NCI-H2227 (cell line): ENCODE measurements around the gene PSMD2.
"Not testable (repeated sequence)": the region's sequence is repeated elsewhere in the genome, so short reads cannot be mapped to it uniquely, and the experiment has no call there.

Experiments used
- DNase-seq: peaks from one replicate; lab custom pipeline; 2025; ENCODE audit not compliant: unreplicated experiment; lab: John Stamatoyannopoulos, UW

The PSMD2 gene

DNA sequence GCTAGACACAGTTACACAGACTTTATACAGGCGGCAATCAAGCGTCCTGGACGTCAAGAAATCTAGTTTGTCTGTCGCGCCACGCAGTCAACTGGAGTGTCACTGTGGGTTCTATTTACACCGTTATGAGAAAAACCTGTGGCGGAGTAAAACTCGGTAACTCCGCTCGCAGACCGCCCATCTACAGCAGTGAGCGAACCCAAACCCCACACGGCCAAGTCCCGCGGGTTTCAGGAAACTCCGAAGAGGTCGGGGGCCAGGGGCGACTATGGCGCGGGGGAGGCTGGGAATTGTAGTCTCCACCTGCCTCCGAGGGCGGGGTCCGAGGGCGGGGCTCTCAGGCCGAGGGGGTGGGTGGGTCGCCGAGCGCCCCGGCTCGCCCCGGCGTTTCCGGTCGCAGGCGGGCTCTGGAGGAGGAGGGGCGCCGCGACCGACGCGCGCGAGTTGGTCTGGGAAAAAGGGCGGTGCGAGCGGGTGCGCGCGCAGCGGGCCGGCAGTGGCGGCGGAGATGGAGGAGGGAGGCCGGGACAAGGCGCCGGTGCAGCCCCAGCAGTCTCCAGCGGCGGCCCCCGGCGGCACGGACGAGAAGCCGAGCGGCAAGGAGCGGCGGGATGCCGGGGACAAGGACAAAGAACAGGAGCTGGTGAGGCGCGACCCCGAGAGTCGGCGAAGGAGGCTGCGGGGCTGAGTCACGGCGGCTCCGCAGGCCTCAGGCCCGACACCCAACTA, at the start of gene PSMD2:
Gene PSMD2 (plus strand): TSS at position 483 of the 729 bp plus-strand sequence. CDS start 26 bp downstream, at position 509.
- DNase-seq, result peak; percentile 99

DNA sequence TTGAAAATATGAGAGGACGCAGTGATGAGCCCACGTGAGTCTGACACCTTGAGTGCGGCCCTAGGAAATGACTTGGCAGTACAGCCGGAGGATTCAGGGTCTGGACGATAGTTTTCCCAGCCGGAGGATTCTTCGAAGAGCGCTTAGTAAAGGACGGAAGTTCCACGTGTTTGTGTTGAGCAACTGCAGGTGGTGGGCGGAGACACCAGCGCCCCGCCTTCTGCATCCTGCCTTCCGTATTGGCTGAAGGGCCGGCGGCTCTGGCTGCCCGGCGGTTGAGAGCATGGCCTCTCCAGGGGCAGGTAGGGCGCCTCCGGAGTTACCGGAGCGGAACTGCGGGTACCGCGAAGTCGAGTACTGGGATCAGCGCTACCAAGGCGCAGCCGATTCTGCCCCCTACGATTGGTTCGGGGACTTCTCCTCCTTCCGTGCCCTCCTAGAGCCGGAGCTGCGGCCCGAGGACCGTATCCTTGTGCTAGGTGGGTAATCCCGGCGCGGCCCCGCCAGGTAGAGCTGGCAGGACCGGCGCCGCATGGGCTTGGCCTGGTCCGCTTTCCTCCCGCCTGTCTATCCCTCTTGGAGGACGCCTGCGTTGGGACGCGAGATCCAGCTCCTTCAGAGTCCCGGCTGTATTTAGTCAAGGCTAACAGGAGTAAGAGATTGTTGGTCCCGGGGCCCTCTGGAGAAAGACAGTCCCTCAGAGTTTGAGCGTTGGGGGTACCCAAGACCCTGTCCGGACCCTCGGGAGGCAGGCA, 49.5 kb upstream of the PSMD2 start, which contains the start of gene EEF1AKMT4:
Gene EEF1AKMT4 (plus strand): TSS at position 261 of the 755 bp plus-strand sequence. CDS start 23 bp downstream, at position 284.
- peak; percentile 98 for DNase-seq

DNA sequence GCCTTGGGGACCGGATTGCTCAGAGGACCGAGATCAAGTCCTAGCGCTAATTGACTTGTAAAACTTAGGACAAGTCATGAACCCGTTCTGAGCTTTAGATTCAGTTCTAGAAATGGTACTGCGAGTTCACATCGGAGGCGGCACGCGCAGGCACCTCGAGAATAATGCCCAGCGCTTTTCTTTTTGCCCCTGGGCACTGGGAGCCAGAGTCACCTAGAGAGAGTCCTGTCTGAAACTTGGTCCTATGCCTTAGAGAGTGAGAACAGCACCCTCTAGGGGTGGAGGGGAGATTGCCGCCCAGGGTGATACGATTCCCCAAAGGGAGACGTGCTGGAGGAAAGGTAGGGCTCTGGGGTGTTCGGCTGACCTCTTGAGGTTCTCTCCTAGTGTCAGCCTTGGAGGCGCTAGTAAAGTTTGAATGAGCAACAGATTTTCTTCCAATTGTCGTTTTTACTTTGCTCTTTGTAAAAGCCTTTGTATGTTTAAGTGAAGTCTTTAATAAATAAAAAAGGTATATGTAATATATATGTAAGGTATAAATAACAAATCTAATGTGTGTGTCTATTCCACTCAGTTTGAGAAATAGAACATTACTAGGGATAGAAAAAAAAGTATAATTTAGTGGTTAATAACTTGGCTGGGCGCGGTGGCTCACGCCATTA, 48.7 kb upstream of the PSMD2 start:
- DNase-seq, result peak; percentile 92

DNA sequence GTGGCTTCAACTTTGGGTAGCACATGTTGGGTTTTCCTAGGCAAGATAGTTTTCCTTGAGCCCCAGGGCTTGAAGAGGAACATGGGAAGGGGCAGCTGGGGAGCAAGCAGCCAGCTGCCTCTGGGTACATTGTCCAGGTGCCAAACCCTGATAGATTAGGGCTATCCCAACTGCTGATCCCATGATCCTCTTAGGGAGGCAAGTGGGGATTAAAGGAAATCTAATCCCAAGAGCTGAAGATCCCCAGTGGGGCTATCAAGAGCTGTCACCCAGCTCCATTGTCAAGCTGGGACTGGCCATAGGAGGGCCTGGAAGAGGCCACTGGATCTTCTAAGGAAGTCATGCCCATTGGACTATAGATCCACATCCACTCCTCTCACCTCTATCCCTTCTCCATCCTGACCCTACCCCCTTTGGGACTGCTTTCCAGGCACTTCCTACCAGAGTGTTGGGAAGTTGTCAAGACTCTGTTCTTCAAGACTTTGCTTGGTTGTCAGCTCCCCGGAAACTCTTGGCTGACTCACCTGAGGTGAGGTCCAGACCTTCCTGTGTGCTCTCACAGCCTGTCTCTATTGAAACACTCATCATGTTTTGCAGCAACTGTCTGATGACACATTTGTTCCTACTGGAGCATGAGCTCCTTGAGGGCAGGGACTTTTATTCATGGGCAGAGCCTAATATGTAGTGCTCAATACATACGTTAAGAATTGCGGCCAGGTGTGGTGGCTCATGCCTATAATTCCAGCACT, 43.6 kb upstream of the PSMD2 start:
- no peak for DNase-seq

DNA sequence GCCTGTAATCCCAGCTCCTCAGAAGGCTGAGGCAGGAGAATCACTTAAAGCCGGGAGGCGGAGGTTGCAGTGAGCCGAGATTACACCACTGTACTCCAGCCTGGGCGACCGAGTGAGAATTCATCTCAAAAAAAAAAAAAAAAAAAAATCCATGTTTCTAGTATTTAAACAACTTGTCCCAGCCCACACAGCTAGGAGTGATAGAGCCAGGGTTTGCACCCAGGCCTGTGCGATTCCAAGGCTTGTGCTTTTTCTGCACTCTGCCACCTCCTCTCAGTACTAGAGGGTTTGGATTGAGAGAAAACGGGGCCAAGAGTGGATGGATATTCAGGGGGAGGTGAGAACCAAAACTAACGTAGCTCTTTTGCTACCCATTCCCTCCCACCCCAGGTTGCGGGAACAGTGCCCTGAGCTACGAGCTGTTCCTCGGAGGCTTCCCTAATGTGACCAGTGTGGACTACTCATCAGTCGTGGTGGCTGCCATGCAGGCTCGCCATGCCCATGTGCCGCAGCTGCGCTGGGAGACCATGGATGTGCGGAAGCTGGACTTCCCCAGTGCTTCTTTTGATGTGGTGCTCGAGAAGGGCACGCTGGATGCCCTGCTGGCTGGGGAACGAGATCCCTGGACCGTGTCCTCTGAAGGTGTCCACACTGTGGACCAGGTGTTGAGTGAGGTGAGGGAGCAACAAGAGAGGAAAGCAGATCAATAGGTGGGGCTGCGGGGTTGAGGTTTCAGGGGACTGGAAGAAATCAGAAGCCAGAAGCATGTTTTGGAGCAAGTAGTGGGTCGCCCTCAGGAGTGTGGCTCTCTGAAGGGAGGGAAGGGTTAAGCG, 41.7 kb upstream of the PSMD2 start:
- DNase-seq, result no peak

DNA sequence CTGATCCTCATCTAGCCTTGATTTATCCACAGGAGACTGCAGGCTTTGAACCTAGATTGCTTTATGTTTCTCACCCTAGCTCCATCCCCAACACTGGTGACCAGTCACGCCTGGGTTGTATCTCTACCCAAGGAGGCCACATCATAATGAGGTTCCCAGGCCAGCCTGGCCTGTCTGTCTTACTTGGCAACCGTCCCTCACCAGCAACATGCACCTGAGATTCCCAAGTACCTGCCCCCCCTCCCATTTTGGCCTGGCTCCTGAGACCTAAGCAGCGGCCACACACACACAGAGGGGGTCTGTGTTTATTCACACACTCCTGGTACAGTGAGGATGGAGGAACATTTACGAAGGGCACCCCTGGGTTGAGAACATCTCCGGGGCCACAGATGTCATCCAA, 40.1 kb upstream of the PSMD2 start:
- DNase-seq, result no peak

DNA sequence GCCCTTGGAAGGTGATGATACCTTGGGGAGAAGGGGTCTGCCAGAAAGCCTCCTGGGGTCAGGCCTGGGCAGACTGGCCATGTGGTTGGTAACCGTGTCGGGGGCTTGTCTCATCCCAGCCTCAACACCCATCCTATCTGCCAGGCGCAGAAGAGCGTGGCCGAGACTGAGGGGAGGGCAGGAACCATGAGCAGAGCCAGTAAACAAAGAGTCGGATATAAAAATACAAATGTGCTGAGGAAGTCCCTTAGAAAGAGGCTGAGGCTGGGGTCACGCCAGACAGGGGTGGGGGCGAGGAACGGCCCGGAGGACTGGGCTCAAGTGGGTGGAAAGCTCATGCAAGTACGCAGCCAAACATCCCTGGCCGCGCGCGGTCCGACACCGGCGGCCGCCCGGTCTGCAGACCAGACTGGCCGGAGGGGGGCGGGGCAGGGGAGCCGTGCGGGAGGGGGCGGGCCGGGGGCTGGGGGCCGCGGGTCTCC, 39.6 kb upstream of the PSMD2 start:
- no peak for DNase-seq

DNA sequence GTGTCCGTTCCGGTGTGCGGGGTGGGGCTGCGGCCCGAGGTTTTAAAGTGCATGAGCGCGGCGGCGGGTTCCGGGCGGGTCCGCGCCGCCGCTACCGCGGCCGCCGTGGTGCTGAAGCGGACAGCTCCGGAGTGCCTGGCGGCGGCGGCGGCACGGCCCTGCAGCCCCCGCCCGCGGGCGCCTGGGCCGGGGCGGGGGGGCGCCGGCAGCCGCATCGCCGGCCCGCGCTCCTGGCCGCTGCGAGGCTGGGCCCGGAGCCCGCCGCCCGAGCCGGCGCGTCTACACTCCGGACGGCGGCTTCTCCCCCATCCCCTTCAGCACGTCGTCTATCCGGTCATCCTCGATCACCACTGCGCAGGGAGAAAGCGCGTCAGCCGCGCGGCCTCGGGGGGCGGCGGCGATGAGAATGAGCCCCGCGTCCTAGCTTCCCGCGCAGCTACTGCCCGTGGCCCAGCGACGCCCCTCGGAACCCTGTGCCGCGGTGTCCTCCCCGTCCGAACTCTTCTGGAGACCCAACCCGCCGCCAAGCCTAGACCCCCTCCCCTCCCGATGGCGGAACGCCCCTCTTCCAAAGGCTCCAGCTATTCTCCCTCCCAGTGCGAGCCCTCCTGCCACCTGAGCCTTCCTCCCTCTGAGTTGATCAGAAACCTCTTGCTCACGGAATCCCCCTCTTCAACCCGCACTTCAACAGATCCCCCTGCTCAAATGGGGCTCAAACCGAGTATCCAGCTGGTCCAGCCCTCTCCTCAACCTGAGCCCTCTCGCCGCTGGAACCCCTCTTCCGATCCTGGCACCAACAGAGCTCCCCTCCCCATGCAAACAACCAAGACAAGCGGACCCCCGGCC, 38.9 kb upstream of the PSMD2 start:
- DNase-seq, result peak; percentile 46

DNA sequence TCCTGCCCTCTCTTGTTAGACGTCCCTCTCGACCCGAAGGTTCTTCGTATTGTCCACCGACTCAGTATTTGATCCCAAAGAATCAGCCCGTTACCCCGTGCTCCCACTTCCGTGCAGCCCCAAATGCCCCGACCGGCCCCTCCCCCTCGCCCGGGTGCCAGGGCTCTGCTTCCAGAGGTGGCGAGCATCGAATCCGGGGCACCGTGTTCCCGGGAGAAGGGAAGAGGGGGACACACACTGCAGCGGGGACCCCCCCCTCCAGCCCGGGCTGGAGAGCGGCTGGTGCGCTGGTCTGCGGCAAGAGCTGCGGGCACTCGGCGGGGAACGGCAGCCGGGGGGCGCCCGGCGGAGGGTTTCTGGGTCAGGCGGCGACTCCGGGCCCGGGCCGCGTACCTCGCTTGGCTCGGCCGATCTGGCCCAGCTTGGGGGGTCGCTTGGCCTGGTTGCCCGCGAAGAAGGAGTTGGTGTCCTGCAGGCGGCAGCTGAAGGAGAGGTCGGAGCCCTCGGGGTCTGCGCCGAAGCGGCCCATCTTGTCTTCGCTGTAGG, 38.2 kb upstream of the PSMD2 start:
- peak; percentile 61 for DNase-seq

DNA sequence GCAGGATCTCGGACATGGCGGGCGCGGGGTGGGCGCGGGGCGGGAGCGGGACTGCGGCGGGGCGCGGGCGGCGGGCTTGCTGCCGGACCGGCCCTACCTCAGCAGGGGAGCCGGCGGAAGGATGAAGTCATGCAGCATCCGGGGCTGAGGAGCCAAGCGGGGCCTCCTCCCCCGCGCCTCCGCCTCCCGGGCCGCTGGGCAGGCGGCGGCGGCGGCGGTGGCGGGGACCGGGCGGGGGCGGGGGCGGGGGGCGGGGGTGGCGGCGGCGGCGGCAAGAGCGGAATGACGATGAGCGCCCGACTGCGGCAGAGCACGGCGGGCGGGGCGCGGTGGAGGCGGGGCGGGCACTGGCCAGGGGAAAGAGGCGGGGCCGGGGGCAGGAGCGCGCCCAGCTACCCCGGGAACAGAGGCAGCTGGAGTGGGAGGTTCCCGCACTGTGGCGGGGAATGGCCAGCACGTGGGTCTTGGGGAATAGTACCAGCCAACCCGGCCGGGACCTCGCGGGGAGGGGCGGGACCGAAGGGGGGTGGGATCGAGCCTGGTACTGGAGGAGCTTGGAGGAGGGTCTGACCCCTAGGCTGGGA, 37.7 kb upstream of the PSMD2 start, which contains the start of gene CAMK2N2:
Gene CAMK2N2 (minus strand): TSS at position 284 of the 584 bp plus-strand sequence. CDS start 268 bp downstream, at position 16.
- DNase-seq, result peak; percentile 97

DNA sequence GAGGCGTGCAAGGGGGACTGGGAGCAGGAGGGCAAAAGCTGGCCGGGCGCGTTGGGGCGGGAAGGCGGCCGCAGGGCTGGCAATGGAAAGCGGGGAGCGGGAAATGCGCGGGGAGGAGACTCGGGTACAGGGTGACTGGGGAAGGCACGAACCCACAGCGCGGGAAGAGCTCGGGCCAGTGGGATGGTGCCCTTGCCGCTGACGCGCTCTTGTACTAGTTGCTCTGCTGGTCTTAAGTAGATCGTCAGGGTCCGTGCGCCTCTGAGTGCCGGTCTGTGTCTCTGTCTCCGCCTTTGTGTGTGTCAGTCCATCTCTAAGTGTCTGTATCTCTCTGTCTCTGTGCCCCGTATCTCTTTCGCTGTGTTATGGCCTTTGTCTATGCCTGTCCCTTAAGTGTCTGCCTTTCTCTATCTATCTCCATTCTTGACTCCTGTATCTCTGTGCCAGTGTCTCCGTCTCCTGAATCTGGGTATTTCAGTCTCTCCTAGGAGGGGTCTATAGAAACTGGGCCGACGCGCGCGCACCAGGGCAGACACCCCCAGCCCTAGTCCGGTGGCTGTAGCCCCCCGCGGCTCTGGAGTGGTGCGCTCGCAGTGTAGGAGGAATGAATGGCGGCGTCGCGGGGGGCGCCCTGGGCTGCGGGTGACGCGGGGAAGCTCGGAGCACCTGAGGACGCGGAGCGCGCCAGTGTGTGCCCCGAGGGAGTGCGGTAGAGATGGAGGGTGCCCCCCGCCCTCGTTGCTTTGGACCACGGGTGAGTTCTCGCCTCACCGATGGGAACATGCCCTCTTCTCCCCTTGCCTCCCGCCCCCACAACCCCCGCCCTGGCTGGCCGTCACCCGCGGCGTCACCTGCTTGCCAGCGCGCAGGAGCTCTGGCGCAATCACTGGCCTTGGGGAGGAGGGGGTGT, 36.9 kb upstream of the PSMD2 start:
- DNase-seq, result peak; percentile 74

DNA sequence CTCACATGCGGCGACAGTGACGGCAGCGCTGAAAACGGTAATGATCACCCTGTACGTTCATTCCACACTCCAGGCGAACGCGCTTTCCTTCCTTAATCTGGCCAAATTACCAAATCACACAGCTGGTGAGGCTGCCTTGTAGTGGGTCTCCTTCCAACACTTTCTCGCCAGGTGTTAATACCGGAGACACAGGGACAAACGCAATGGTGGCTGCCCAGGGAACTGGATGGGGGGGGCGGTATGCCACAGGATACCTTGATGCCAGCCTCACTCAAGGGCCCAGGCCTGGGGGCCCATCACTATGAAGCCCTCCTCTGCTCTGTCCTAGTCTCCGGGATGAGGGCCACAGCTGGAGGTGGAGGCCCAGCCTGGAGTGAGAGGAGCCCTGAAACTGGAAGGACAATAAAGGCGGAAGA, 36.3 kb upstream of the PSMD2 start:
- no peak for DNase-seq

DNA sequence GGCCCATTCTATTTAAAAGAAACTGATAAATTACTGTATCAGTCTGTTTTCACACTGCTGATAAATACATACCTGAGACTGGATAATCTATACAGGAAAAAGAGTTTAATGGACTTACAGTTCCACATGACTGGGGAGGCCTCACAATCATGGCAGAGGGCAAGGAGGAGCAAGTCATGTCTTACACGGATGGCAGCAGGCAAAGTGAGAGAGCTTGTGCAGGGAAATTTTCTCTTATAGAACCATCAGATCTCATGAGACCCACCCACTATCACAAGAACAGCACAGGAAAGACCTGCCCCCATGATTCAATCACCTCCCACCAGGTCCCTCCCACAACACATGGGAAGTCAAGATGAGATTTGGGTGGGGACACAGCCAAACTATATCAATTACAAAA, 31.8 kb upstream of the PSMD2 start:
- not testable (repeated sequence) for DNase-seq

DNA sequence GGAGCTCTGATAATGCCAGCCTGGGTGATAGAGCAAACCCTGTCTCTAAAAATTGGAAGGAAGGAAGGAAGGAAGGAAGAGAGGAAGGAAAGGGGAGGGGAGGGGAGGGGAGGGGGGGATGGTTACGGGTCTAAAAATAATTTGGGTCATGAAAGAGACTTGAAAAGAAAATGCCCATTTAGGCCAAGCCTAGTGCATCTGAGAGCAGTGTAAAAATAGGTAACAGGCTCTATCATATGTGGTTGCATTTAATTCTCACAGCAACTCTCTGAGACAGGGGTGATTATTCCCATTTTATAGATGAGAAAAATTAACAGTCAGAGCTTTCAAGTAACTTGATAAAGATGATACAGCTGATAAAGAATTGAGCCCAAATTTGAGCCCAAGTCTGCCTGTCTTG, 26.8 kb upstream of the PSMD2 start:
- no peak for DNase-seq

DNA sequence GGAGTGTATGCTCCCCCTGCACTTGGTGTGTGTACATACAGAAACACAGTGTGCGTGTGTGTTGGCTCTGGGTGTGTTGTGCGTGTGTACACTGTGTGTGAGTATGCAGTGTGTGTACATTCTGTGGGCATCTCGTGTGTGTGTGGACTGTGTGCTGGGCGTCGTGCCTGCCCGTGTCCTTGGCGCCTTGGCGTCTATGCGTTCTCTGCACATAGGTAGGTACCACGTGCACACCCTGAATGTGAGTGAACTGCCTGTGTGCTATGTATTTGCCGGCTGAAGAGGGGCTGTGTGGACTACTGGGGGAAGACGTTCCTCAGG, 23.7 kb upstream of the PSMD2 start:
- DNase-seq, result no peak

DNA sequence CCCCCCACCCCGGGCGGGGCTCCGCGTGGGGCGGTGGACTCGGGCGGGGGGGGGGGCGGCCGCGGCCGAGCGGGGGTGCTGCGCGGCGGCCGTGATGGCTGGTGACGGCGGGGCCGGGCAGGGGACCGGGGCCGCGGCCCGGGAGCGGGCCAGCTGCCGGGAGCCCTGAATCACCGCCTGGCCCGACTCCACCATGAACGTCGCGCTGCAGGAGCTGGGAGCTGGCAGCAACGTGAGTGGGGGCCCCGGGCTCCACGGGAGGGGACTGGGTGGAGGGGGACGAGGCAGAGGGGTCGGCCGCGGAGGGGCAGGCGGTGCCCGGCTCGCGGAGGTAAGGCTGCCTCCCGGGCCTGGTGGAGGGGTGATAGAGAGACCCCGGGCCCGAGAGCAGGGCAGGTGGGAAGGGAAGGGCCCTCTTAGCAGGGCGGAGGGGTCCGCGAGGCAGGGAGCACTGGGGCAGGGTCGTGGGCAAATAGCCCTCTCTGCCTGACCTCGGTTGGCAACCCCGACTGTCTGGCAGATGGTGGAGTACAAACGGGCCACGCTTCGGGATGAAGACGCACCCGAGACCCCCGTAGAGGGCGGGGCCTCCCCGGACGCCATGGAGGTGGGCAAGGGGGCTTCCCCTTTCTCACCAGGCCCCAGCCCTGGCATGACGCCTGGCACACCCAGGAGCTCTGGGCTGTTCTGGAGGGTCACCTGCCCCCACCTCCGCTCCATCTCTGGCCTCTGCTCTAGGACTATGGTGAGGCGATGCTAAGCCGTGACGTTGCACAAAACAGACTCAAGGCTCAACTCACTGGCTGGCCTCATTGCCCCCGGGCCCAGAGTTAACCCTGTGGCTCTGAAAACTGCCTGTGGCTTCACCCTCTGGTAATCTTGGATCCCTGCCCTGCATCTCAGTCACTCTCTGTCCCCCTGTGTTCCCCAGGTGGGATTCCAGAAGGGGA, 22.8 kb upstream of the PSMD2 start, which contains the start of gene ECE2:
Gene ECE2 (plus strand): TSS at position 62 of the 950 bp plus-strand sequence. CDS start 132 bp downstream, at position 194.
- DNase-seq, result peak; percentile 27
